LoVo (cell line): Measurements from ENCODE around the gene NXN.
A peak's percentile ranks its signal among the peaks of the same experiment; 100 is the strongest.
"Not testable (repeated sequence)": the region's sequence is repeated elsewhere in the genome, so short reads cannot be mapped to it uniquely, and the experiment has no call there.

Experiments used
- DNase-seq: peaks from one replicate; pipeline ENCODE4 v3.0.0-alpha.2; 2016; ENCODE audit warnings: low spot score

The NXN gene

GRCh38 chr17:979212-979538 lies 401 bp downstream of the NXN start:
- no peak for DNase-seq

- no peak for DNase-seq
Observed at GRCh38 chr17:978103-979093, 1.2 kb downstream of the NXN start.

DNA sequence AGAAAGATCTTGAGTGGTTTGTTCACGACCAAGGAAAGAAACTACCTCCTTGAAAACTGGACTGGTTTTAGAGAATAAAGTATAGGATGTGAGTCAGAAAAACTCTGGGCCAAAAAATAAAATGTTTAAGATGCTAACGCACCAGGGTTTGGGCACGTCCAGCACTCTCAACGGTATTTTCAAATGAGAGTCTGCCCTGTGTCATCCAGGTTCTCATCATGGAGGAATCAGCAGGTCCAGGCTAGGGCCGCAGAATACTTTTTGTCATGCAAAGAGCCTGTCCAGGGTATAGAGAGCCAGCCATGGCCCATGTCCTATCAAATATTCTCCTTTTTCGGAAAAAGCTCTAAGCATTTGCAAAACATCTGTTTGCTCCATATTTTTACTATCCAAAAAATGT lies 2.4 kb downstream of the NXN start:
- DNase-seq = no peak

GRCh38 chr17:976312-976711 lies 3.3 kb downstream of the NXN start:
- DNase-seq = no peak

- DNase-seq = no peak
Observed at GRCh38 chr17:975371-975915, 4.1 kb downstream of the NXN start.

DNA sequence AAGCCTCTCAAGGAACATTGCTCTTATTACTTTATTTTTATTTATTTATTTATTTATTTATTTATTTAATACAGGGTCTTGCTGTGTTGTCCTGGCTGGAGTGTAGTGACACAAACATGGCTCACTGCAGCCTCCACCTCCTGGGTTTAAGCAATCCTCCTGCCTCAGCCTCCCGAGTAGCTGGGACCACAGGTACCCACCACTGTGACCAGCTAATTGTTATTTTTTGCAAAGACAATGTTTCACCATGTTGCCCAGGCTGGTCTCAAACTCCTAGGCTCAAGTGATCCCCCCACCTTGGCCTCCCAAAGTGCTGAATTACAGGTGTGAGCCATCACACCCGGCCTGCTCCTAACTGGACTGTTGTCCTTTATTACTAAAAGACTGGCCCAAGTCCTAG lies 4.8 kb downstream of the NXN start:
- not testable (repeated sequence) for DNase-seq

DNA sequence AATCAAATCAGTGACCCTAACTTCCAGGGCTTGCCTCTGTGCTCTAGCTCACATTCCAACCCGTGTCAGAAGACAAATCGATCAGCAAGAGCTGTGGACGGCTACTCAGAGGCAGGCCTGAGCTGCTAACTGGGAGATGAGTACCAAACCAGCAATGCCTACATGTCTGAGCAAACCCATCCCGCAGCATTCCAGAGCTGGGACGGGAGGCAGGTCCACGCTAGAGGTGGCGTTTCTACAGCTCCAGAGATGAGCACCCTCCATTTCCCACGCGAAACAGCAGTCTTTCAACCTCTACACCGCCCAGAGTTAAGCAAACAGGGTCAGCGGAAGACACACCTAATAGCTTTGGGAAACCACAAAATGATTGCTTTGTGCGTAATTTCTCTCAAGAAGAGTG lies 6.5 kb downstream of the NXN start:
- DNase-seq = no peak

GRCh38 chr17:971861-972260 lies 7.7 kb downstream of the NXN start:
- not testable (repeated sequence) for DNase-seq

- DNase-seq = no peak
Observed at GRCh38 chr17:970364-970763, 9.2 kb downstream of the NXN start.

- peak; percentile 34 for DNase-seq
Observed at GRCh38 chr17:969811-970355, 9.7 kb downstream of the NXN start.

DNA sequence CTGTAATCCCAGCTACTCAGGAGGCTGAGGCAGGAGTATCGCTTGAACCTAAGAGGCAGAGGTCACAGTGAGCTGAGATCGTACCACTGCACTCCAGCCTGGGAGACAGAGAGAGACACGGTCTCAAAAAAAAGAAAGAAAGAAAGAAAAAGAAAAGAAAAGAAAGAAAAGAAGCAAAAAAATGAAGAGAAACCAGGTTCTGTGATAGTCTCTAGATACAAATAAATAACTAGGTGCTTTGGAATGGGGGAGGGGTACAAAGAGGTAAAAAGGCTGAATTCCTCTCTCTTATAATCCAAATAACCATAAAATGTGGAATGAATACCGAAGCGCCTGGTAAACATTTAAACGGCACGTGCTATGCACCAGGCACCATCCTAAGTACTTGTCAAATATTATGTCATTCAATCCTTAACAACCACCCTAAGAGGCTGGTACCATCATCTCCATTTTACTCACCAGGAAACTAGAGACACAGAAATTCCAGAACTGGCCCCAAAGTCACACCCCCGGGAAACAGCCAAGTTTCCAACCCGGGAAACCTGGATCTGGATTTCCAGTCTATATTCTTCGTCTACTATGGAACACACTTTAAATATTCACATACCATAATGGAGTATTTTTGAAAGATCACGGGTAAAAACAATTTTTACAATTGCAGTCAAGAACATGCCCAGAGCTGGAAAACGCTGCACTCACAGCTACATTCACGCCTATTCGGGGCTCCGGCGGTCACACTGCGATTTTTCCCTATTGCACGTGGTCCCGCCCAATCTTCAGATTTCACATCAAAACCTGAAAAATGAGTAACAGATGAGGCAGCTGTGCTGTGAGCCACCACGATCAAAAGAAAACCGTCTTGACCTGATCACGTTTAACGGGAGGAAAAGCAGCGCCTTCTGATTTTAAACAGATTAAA lies 10.5 kb downstream of the NXN start:
- DNase-seq = peak; percentile 15

DNA sequence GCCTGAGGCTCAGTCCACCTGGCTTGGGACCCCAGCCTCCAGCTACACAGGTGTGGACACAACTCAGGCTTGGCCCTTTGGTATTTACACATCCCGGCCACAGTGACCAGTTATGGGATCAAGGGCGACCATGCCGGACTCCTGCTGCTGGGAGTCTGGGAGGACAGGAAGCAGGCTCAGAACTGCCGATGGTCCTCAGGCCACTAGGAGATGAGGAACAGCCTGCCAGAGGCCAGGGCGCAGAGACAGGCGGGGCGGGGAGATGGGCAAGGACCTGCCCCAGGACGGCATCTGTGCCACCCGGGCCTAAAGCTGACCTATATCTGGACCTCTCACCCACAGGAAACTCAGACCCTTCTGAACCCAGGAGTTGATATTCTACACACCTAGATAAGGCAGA lies 12.5 kb downstream of the NXN start:
- no peak for DNase-seq

DNA sequence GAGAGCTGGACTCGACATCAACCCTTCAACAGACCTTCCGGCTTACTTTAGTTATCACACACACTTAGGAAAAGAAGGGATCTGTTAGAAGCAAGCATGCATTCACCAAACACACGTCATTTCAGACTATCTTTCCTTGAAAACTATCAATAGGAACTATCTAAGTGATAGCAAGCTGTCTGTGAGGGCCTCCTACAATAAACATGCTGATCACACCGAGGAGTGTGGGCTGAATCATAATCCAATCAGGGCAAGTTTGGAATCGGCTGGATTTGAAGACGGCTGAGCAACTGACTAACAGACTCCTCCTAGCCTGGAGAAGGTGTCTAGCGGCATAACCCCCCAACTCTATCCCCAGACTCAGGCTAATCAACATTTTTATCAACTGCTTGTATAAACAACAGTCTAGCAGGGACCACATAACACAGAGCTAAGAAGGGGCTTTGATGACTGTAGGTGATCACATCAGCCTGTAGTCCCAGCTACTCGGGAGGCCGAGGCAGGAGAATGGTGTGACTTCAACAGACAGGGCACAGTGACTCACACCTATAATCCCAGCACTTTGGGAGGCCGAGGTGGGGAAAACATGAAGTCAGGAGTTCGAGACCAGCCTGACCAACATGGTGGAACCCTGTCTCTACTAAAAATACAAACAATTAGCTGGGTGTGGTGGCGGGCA lies 14.1 kb downstream of the NXN start:
- DNase-seq = no peak

DNA sequence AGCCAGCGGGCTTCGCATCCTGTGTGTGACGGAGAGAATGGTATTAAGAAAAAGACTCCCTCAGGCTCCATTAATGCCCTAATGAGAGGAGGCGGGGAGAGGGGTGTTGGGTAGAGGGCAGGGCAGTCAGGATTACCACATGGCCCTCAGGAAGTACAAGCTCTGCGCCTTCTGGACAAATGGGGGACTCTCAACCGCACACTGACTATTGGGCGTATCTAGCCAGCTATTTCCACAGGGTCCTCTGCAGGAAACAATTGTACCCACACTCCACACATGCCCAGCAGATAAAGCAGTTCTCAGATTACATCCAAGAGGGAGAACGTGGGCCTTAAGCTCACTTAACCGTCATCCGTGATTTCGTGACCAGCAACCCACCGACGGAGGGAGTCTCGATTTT lies 14.7 kb downstream of the NXN start:
- no peak for DNase-seq

GRCh38 chr17:962670-963069 lies 16.9 kb downstream of the NXN start:
- DNase-seq = no peak

- DNase-seq = no peak
Observed at GRCh38 chr17:962166-962565, 17.4 kb downstream of the NXN start.

DNA sequence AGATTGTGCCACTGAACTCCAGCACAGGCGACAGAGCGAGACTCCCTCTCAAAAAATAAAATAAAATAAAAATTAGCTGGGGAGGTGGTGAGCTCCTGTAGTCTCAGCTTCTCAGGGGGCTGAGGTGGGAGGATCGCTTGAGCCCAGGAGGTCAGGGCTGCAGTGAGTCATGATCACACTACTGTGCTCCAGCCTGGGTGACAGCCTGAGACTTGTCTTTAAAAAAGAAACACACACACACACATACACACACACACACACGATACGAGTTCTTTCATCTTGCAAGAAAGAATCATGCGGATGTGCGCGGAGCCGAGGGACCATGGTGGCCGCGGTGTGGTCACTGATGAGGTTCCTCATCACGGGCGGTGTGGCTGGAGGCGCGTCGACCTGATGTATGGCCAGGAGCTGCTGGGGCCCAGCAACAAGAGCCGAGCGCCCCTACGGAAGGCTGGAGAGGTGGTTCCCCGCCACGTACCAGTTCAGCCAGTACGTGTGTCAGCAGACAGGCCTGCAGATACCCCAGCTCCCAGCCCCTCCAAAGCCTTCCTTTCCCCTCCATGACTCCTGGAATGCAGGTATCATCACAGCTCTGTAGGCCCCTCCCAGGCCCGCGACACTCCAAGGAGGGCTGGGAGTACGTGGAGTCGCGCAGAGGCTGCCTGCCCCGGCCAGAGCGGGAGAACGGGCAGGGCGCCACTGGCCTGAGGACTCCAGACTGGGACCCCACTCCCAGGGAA lies 20.7 kb downstream of the NXN start:
- no peak for DNase-seq

DNA sequence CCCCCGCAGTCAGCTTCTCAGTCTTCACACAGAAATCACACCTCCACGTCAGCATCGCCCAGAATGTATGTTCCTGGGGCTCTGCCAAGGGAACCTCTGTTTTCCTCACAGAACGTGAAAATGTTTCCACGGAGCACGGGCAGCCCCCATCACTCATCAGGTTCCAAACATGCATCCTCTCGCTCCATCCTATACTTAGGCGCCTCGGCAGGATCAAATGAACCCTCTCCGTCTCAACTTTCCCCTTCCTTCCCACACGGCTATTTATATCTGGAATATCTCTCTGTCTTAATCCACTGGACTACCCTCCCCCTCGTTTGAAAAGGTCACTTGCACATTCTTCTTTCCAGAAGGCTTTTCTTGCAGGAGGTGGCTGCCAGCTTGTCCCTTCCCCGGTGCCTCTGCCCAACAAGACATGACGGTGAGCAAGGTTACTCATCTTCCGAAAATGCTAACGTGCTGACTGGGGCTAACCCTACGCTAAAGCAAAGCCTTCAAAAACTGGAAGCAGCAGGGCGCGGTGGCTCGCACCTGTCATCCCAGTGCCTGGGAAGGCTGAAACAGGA lies 21.6 kb downstream of the NXN start:
- no peak for DNase-seq

- DNase-seq = no peak
Observed at GRCh38 chr17:956905-957304, 22.7 kb downstream of the NXN start.

- DNase-seq = no peak
Observed at GRCh38 chr17:954431-955164, 25.0 kb downstream of the NXN start.
